OCI-M2 (cell line): Measurements from ENCODE around the gene PCDHA10.

Source experiments
- DNase-seq: peaks from one replicate; lab custom pipeline; 2025; ENCODE audit not compliant: unreplicated experiment; lab: John Stamatoyannopoulos, UW

PCDHA10 gene

GRCh38 chr5:140881889-140882590, 26.3 kb downstream of the PCDHA10 start, which contains the start of gene PCDHA13:
Gene PCDHA13 (plus strand): TSS chr5:140882124. CDS start chr5:140882269, 145 bp downstream.
- DNase-seq = no peak

GRCh38 chr5:140882591-140882899, 26.8 kb downstream of the PCDHA10 start:
- no peak for DNase-seq

- no peak for DNase-seq
These were observed 27.7 kb downstream of the PCDHA10 start for GRCh38 chr5:140883373-140883772.

GRCh38 chr5:140883927-140884697, 28.4 kb downstream of the PCDHA10 start:
- DNase-seq = no peak

DNA sequence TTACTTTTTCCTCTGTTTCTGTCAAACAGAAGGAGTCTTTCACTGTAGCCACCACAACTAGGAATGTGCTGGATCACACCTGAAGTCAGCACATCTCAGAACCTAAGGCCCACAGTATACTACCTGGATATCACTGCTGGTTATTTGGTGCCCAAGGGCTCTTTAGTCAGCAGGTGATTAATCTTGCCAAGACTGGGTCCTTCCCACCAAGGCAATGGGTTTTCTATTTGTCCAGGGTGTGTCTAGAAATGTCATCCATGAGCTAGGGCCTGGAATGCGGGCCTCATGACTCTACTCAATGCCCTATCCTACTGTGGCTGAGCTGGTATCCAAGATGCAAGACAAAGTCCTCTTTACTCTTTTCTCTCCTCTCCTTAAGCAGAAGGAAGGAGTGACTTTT, 60.6 kb downstream of the PCDHA10 start:
- DNase-seq = no peak
